BJ (cell line): Measurements from ENCODE around the gene PPP2R3B. TPM values are rescaled to one million over a fixed set of nuclear protein-coding genes. Genes with fewer than 3 reads are reported as not detected.

Experiments used
- CTCF ChIA-PET: fragments of 350-600 bp; formaldehyde crosslinking; extraction: SDS; loops from one replicate; lab custom pipeline; 2021; ENCODE audit warnings: antibody characterized with exemption, inconsistent platforms; lab: Yijun Ruan, JAX
- POLR2A ChIA-PET: fragments of 300-600 bp; sonication (Branson Sonifier 250); formaldehyde crosslinking; extraction: SDS; loops from one replicate; lab custom pipeline; 2021; ENCODE audit warnings: antibody characterized with exemption; lab: Charles Lee
- DNase-seq: peaks from one replicate; pipeline ENCODE4 v3.0.0-alpha.2; 2011; ENCODE audit warnings: low read depth
- H3K27me3 ChIP-seq: 2 replicates; pipeline ENCODE4 v1.6.0; 2011; ENCODE audit warnings: low read length; ENCODE audit not compliant: control insufficient read depth, insufficient read depth
- H3K36me3 ChIP-seq: 2 replicates; pipeline ENCODE4 v1.5.1; 2011; ENCODE audit warnings: low read length; ENCODE audit not compliant: control insufficient read depth, insufficient read depth
- H3K4me3 ChIP-seq: 2 replicates; pipeline ENCODE4 v1.5.1; 2011; ENCODE audit warnings: low read depth, mild to moderate bottlenecking, control low read depth, low read length
- polyA plus RNA-seq: library from polyadenylated mRNA; depleted of rRNA; stranded (reverse); fragments of >200 nt; gene quantifications from 2 replicates; pipeline ENCODE4 v1.2.3, GENCODE V29; 2011
- TF ChIP-seq, protein P1 (sequence below): IDR thresholded peaks from 2 replicates; pipeline ENCODE4 v1.5.1; 2011; ENCODE audit warnings: low read depth, mild to moderate bottlenecking, control low read depth, inconsistent platforms, low read length, moderate library complexity; ENCODE audit not compliant: insufficient read depth

PPP2R3B gene
- polyA plus RNA-seq, 1 experiment, result 14.9 TPM

DNA sequence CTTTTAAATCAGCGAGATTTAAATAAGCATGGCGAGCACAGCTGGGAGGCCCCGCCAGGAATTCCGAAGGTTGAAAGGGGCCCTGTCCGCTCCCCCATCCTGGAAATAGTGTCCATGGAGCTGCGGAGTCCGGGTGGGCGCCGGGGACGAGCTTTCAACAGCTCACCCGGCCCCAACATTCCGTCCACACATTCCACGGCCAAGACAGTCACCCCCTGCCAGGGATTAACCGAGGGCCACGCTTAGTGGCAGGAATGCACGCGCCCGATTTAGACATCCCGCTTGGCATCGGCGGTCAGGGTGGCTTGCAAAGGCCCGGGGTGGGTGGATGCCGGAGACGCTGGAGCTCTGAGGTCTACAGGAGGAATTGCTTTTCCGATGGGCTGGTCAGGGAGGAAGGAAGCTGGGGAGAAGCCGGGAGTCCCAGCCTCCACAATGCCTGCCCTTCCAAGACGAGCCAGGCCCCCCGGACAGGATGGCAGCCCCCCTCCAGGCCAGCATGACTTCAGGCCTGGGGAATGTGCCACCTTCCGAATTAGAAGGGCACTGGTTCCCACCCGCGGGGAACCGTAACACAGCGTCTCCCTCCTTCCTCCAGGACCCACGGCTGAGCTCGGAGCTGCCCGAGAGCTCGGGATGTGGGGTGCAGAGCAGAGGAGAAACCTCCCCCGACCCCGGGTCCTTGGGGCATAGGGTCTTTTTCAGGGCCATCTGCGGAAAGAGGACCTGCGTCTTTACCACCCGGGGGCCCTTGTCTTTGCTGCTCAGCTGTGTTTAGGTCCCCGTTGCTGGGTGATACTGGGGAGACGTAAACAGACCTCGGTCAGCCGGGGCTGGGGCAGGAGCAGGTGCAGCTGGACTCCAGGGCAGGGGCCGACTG, 26.9 kb upstream of the PPP2R3B start:
- Histone ChIP-seq H3K36me3 (no peaks in the 10 kb centered on the region), H3K4me3 (no peak overlapping the region), H3K27me3 (no peaks in the 10 kb centered on the region)
- no peak for DNase-seq
- TF ChIP-seq, protein P1, sequence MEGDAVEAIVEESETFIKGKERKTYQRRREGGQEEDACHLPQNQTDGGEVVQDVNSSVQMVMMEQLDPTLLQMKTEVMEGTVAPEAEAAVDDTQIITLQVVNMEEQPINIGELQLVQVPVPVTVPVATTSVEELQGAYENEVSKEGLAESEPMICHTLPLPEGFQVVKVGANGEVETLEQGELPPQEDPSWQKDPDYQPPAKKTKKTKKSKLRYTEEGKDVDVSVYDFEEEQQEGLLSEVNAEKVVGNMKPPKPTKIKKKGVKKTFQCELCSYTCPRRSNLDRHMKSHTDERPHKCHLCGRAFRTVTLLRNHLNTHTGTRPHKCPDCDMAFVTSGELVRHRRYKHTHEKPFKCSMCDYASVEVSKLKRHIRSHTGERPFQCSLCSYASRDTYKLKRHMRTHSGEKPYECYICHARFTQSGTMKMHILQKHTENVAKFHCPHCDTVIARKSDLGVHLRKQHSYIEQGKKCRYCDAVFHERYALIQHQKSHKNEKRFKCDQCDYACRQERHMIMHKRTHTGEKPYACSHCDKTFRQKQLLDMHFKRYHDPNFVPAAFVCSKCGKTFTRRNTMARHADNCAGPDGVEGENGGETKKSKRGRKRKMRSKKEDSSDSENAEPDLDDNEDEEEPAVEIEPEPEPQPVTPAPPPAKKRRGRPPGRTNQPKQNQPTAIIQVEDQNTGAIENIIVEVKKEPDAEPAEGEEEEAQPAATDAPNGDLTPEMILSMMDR, result peak; percentile 35
- ChIA-PET CTCF (no interaction called here), POLR2A (no interaction called here)

DNA sequence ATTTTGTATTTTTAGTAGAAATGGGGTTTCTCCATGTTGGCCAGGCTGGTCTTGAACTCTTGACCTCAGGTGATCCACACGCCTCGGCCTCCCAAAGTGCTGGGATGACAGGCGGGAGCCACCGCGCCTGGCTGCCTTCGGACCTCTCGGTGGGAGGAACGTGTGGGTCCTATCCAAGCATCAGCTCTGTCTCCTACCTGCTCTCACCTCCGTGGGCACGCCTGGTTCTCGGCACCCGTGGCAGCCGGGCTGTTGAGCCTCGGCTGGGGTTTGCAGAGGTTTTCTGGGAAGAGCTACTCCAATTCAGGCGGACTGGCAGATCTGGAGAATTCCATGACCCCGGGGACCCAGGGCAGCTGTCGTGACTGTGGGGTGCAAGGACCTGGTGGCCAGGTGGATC, 23.6 kb upstream of the PPP2R3B start:
- no peak for DNase-seq
- POLR2A ChIA-PET, result no interaction called here
- TF ChIP-seq, protein P1, result no peak
- CTCF ChIA-PET, result no interaction called here
- Histone ChIP-seq H3K4me3 (no peak overlapping the region), H3K36me3 (no peaks in the 10 kb centered on the region), H3K27me3 (no peaks in the 10 kb centered on the region)

DNA sequence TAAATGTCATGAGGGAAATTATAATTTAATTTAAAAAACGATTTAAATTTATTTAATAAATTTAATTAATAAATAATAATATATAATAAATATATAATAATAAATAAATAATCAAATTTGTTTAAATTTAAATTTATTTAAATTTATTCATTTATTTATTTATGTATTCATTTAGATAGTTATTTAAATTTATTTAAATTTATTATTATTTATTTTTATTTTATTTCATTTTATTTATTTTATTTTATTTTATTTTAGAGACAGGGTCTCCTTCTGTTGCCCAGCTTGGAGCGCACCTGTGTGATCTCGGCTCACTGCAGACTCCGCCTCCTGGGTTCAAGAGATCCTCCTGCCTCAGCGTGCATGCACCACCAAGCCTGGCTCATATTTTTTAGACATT, 18.4 kb upstream of the PPP2R3B start:
- CTCF ChIA-PET, result no interaction called here
- DNase-seq, result no peak
- H3K36me3 ChIP-seq, result no peaks in the 10 kb centered on the region
- POLR2A ChIA-PET, result no interaction called here
- TF ChIP-seq, protein P1, result no peak
- H3K27me3 ChIP-seq, result no peaks in the 10 kb centered on the region
- no peak overlapping the region for H3K4me3 ChIP-seq

DNA sequence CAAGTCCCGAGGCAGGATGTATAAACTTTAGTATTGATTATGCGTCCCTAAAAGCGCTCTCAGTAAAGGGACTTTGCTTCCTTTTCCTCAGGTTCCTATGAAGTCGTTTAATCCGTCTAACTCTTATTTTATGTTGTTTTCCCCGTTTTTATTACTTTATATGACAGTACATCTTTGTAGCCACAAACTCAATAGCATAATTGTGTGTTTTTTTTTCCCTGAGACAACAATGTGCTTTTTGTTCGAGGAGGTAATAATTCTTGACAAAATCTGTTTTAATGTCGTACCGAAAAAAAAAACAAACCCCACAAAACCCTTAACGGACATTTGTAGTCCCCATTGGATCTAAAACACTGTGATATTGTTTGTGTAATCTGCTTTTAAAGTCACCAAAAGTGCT, 17.9 kb upstream of the PPP2R3B start:
- CTCF ChIA-PET, result no interaction called here
- no peak for DNase-seq
- no peaks in the 10 kb centered on the region for H3K36me3 ChIP-seq

DNA sequence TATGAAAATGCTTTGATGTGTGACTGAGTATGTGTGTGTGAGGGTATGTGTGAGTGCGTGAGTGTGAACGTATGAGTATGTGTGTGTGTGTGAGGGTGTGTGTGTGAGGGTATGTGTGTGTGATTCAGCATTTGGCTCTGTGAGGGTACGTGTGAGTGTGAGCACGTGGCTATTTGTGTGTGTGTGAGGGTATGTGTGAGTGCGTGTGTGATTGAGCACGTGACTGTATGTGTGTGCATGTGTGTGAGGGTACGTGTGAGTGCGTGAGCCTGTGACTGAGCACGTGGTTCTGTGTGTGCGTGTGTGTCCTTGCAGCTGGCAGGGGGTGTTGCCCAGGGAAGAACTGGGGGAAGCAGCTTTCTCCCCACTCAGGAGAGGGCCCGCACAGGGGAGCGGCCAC, 16.1 kb upstream of the PPP2R3B start:
- H3K36me3 ChIP-seq, result no peaks in the 10 kb centered on the region
- ChIA-PET POLR2A (no interaction called here), CTCF (no interaction called here)
- TF ChIP-seq, protein P1, result no peak
- H3K4me3 ChIP-seq, result no peak overlapping the region
- H3K27me3 ChIP-seq, result no peaks in the 10 kb centered on the region
- no peak for DNase-seq

More for the DNA sequence above, 17.9 kb upstream of the PPP2R3B start:
- Histone ChIP-seq H3K27me3 (no peaks in the 10 kb centered on the region), H3K4me3 (no peak overlapping the region)
- TF ChIP-seq, protein P1, result no peak
- POLR2A ChIA-PET, result no interaction called here
